RPMI8226 (cell line): ENCODE measurements around the gene JADE2.

ENCODE experiments used
- DNase-seq: peaks from one replicate; pipeline ENCODE4 v3.0.0-alpha.2; 2015

JADE2 gene

DNA sequence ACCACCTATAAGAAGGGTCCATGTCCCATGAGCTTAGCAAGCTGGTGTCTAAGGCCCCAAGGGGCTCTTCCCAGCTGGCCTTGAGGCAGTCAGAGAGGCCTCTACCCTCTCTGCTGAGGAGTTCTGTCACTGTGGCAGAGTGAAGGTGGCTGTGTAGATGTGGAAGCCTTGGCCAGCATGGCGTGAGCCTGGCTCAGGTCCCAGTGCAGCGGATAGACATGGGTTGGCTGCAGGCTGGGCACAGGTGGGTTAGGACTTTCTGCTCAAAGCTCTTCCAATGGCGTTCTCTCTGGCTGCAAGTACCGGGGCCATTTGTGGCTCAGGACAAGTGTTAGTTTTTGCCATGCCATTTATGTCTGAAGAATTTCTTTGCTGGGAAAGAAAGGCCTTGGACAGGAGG lies 47.3 kb downstream of the JADE2 start:
- DNase-seq: no peak

- no peak for DNase-seq
These were observed 49.1 kb downstream of the JADE2 start for GRCh38 chr5:134574521-134574920.

DNA sequence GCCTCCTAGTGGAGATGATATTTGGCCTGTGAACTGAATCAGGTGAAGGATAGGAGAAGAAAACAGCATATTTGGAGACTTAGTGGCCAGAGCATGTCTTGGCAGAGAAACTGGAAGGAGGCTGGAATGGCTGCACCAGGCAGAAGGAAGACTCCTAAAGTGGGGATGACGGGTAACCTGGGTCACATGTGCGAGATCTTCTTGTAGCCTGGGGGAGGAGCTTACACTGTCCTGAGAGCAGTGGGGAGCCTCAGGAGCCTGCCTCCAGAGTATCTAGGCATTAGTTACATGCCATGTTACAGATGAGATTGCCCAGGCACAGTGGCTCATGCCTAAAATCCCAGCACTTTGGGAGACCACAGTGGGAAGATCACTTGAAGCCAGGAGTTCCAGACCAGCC lies 49.8 kb downstream of the JADE2 start:
- DNase-seq: no peak

- no peak for DNase-seq
These were observed 51.0 kb downstream of the JADE2 start for GRCh38 chr5:134576386-134577021.

DNA sequence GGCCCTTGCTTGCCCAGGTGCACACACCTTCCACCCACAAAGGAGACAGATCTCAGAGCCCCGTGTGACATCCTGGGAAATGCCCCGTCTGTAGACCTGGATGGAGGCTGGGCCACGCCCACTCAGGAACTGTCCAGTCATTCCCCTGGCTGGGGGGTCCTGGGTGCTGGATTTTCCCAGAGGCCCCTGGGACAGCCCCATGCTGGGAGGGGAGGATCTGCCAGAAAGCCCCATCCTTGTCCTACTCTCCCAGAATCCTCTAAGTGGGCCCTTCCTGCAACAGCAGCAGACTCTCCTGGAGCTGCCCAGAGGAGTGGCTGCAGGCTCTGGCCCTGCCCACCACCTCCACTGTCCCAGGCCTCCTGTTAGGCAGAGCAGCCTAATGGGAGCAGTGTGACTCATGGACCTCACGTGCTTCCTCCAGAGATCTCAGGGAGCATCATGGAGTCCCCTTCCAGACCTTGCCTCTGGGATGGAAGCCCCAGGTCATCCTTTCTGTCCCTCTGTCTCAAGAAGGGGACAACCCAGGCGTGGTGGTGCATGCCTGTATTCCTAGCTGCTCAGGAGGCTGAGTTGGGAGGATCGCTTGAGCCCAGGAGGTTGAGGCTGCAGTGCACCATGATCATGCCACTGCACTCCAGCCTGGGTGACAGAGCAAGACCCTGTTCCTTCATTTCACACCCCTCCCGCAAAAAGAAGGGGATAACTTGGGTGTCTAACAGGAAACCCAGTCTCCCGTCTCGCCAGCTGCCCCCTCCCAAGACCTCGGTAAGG lies 51.7 kb downstream of the JADE2 start:
- no peak for DNase-seq

GRCh38 chr5:134577796-134578577 lies 52.5 kb downstream of the JADE2 start:
- DNase-seq: peak; percentile 75

DNA sequence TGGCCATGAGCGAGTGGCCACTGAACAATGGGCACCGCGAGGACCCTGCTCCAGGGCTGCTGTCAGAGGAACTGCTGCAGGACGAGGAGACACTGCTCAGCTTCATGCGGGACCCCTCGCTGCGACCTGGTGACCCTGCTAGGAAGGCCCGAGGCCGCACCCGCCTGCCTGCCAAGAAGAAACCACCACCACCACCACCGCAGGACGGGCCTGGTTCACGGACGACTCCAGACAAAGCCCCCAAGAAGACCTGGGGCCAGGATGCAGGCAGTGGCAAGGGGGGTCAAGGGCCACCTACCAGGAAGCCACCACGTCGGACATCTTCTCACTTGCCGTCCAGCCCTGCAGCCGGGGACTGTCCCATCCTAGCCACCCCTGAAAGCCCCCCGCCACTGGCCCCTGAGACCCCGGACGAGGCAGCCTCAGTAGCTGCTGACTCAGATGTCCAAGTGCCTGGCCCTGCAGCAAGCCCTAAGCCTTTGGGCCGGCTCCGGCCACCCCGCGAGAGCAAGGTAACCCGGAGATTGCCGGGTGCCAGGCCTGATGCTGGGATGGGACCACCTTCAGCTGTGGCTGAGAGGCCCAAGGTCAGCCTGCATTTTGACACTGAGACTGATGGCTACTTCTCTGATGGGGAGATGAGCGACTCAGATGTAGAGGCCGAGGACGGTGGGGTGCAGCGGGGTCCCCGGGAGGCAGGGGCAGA lies 53.3 kb downstream of the JADE2 start:
- no peak for DNase-seq

DNA sequence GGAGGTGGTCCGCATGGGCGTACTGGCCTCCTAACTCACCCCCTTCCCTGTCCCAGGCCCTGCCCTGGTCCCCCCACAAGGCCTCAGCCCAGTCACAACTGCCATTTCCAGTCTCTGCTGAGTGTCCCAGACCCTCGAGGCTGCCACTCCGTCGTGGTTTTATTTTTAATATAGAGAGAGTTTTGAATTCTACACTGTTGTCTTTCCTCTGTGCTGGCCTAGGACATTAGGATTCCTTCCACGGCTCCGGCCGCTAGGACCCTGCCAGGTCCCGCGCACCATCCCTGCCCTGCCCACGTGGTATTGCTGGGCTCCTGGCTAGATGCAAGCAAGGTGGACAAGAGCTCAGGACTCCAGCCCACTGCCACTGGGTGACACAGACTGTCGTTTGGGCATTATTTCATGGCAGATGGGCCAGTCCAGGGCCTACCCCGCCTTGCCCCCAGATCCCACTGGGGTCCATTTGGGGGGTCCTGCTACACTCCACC lies 53.9 kb downstream of the JADE2 start:
- no peak for DNase-seq

DNA sequence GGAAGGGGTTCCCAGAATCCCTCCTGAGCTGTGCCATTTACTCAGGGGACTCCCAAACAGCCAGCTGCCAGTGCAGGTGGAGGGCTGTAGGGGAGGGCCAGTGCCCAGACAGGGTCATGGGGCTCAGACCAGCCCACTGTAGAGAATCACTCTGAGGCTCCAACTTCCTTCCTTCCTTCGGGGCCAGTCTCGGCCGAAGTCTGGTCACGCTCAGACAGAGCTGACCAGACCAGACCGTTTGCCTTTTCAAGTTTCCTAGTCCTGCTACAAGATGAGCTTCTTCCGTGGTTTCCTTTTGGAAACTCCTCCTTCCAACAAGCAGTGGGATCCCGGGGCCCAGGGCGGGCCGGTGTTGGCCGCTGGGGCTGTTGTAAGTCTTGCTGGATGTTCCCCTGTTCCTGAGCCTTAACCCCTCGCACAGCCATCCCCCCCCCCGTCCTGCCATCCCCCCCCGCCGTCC lies 54.6 kb downstream of the JADE2 start:
- DNase-seq: no peak

- DNase-seq: no peak
These were observed 55.9 kb downstream of the JADE2 start for GRCh38 chr5:134581241-134581981.

GRCh38 chr5:134582281-134582680 lies 56.8 kb downstream of the JADE2 start:
- no peak for DNase-seq

DNA sequence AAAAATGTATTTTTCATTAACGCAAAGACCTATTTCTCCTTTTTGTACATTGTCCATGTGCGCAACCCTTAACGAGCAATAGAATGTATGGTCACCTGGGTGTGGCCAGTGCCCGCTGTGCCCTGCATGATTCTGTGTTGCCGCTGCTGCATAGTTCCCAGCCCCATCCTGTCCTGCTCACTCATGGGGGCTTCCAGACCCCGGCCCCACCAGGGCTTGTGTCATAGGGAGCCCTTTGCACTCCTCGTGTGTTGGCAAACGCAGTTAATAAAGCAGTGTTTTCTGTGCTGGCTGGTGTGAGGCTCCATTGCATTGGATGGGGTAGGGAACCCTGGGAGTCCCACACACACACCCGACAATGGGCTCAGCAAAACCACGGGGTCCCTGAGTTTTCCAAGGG lies 57.5 kb downstream of the JADE2 start:
- DNase-seq: no peak

GRCh38 chr5:134583766-134584165 lies 58.3 kb downstream of the JADE2 start:
- DNase-seq: no peak

DNA sequence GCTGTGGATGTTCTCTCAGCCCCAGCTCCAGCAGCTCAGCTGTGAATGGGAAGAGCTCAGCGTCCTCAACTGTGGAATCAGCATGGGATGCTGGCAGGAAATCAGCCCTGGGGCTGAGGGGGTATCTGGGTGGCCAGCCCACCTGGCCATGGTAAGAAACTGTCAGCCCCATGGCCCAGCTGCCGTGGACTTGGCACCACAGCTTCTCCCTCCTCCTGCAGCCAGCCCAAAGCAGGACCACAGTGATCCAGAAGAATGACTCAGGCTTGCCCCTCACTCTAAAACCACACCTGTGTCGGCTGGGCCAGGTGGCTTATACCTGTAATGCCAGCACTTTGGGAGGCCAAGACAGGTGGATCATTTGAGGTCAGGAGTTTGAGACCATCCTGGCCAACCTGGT lies 59.2 kb downstream of the JADE2 start:
- DNase-seq: no peak

DNA sequence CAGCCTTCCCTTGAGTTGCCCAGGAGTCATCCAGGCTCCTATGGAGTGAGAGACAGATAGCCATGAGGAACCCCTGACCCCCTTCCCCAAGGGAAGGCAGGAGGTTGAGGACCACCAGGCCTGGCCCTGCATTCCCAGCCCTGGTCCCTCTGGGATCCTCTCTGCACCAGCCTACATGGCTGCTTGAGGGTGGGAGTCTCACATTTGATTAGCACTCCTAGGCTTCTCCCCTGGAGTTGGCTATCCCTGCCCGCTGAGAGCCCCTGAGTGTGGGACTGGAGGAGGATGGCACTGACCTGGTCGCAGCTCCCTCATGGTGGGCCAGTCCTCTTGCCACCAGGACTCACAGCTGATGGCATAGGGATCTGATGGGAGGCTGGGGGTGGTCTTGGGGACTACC lies 60.5 kb downstream of the JADE2 start:
- no peak for DNase-seq

GRCh38 chr5:134586866-134587524 lies 61.5 kb downstream of the JADE2 start:
- peak; percentile 83 for DNase-seq

GRCh38 chr5:134590992-134591659 lies 65.7 kb downstream of the JADE2 start:
- peak; percentile 66 for DNase-seq

- DNase-seq: peak; percentile 82
These were observed 66.8 kb downstream of the JADE2 start for GRCh38 chr5:134592141-134592746.

DNA sequence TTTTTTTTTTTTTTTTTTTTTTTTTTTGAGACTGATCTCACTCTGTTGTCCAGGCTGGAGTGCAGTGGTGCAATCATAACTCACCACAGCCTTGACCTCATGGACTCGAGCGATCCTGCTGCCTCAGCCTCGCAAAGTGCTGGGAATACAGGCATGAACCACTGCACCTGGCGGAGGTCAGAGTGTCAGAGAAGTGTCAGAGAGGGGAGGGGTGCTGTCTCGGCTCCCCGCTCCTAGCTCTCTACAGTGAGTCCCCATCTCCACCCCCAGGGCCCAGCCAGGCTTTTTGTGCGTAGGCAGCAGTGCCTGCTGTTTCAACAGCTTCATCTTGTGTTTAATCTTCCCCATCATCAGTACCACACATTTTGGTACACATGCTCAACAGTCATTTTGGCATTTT lies 68.9 kb downstream of the JADE2 start:
- peak; percentile 24 for DNase-seq

DNA sequence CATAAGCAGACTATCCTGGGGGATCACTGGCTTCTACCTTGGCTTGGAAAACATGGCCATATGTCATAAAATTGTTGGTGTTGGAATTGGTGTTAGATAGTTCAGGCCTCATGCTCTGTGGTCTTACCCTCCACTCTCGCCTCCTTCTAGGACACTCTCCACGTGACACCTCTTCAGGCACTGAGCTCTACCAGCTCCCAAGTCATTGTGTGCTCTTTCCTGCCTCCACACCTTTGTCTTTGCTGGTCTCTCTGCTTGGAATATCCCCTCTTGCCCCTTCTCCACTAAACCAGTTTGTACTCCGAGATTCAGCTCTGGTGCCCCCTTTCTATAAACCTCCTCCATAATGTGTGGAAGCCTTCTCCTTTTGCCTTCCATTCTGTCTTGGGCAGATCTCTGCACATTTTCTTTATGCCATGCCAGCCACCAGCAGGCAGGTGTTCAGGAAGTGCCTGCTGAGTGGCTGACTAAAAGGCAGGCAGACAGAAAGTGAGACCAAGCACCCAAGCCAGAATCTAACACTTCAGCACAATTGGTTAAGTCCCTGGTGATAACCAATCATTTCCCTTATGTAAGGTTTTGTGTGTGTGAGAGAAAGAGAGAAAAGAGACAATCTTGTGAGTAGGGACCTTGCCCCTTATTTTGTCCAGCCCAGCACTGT lies 69.5 kb downstream of the JADE2 start:
- peak; percentile 88 for DNase-seq
